ENCODE data around the gene GOLGA1.
A peak's percentile ranks its signal among the peaks of the same experiment; 100 is the strongest.

The GOLGA1 gene

DNA sequence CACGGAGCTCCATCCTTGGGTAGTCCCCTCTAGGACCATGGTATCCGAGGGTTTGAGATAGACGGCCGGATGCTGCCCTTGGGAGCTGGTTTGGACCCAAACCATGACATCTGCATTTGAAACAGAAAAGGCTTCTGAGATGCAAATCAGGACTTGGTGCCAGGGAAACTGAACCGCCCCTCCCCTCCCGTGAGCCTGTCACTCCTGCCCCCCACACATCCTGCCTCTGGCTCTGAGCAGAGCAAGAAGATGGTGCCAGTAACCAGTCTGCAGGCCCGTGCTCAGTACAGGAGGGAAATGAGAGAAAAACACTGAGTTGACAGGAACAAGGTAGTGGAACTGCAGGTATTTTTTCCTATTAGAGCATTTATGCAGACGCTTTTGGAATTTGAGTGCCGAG is 60.4 kb downstream of the GOLGA1 start:
- DNase-seq, result no peak

DNA sequence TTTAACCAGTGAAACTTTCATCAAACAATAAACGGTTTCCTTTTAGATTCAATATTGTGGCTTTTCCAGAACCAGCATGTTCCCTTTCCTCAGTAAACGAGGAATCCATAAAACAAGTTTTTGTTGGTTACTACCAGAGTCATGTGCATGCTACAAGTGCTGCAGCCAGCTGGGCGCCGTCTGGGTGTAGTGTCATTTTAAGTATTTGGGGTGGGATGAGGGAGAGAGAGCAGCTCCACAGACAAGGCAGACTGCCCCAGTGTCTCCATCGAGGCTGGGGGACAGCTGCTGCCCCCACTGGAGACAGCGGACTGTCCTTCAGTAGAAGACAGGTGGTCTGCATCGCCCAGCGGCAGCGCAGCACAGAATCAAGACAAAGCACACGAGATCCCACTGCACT is 61.7 kb downstream of the GOLGA1 start:
- DNase-seq, result no peak

DNA sequence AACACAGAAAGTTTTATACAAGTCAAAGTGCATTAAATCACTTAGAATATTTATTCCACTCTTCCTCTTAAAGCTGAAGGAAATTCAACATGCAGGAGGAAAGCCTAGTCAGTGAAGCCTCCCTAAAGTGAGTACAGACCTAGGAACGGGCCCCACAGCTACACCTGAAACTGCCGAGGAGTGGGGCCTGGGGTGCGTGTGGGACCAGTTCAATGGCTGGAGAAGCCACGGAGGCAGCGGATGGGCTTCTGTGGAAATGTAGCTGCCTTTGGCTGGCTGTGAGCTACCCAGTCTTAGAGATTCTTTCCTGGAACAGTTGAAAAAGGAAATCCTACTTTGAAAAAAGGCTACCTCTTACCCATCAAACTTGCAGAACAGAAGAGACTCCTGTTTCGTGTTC is 62.4 kb downstream of the GOLGA1 start:
- DNase-seq, result no peak

DNA sequence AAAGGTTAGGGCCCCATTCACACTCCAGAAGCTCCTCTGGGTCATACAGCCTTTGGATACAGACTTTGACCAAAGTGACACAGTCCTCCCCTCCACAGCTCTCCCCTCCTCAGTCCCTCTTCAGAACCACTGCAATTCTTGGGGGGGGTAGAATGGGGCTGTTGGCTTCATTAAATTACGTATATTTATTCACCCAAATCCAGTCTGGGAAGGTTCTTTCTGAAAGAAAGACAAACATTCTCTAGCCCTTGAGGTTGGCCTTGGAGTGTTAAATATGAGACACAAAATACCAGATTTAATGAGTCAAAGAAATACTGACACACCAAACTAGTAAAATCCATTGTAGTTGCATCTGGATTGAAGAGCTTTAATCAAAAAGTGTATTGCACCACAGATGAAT is 62.9 kb downstream of the GOLGA1 start:
- no peak for DNase-seq

DNA sequence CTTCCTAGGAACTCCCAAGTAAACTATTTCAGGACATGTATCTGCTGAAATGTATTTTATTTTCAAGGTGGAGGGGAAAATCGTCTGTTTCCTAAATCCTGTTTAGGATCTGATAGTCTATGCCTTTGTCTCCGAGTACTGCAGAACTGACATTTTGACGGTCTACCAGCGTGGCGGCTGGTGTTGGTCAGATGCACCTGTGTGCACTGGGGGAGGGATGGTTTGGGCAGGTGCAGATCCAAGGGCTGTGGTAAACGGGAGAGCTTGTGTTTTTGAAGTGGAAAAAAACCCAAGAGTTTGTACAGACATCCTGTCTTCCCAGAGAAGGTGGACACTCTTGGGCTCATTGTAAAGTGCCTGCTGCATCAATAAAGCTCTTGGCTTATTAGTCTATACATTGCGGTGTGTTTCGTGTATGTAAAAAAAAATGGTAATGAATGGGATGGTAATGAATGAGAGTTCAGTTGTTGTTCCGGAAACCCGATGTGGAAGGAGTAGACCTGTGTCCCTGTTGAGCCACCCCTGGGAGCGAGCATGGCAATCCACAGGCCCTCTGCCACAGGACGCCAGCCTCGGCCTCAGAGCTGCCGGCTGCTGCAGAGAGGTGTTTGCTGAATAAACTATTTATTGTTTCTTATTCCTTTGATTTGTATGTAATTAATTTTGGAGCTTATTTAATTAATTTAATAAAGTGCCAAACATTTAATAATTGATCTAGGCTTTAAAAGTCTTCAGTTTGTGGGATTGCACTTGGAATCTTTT is 63.7 kb downstream of the GOLGA1 start:
- no peak for DNase-seq

DNA sequence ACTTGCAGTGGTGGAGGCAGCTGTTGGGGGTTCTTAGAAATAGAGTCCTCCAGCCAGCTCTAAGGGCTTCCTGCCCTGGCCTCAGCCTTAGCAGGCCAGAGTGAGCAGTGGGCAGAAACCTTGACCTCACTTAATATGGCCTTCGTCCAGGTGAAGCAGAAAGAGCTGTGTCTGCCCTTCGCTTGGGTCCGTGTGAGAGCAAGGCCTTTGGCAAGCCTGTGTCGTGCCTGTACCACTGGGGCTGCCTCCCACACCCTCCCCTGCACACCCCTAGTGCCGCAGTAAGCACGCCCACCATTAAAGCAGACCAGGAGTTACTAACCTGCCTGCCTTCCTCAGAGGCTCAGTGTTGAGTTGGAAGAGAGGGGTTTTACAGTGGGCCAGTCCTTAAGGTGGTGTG is 65.4 kb downstream of the GOLGA1 start:
- no peak for DNase-seq

DNA sequence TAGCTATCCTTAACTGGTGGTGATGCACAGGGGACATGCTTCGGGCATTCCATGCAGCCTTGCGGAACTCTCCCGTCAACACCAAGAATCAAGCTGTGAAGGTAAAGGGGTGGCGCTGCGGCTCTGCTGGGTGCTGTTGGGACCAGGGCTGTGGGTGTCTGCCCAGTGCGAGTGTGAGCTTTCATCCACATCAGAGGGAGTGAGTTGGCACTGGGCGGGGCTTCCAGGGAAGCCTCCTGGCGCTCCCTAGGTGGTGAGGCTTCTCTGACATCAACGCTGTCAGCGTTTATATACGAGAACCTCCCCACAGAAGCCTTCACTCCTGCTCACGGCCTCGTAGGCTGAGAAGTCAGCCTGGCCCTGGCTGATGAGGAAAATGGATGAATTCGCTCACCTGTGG is 67.2 kb downstream of the GOLGA1 start:
- peak; percentile 18 for DNase-seq

DNA sequence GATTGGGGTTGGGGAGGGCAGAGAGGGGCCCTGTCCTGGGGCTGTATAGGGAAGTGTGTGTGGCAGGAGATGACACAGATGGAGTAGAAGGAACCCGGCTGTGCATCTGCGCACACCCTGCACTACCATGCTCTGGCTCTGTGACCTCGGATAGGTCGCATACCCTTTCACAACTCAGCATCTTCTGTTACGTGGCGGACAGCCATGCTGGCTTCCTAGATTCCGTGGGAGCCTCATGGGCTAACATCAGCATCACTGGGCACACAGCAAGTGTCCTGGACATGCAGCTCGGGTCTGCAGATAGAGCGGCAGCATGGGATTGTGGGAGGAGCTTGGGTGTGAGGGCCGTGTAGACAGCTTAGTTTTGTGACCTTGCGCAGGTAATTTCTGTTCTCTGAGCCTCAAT is 69.7 kb downstream of the GOLGA1 start:
- DNase-seq, result no peak

DNA sequence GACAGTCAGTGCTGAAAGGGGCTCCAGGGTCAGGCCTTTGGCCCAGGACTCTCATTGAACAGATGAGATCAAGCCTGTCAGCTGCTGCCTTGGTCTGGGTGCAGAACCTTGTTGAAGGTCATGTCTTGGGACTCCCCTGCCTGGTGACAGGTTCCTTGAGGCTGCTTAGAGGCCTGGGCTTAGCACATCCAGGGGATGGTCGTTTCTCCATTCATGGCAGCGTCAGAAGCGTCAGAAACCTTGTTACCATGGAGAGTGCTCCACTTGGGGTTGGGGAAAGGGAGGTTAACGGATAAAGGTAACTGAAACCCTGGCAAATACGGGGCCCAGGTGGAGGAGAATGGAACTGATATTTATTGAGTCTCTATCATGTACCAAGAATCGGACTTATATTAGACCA is 70.2 kb downstream of the GOLGA1 start:
- DNase-seq, result peak; percentile 20

DNA sequence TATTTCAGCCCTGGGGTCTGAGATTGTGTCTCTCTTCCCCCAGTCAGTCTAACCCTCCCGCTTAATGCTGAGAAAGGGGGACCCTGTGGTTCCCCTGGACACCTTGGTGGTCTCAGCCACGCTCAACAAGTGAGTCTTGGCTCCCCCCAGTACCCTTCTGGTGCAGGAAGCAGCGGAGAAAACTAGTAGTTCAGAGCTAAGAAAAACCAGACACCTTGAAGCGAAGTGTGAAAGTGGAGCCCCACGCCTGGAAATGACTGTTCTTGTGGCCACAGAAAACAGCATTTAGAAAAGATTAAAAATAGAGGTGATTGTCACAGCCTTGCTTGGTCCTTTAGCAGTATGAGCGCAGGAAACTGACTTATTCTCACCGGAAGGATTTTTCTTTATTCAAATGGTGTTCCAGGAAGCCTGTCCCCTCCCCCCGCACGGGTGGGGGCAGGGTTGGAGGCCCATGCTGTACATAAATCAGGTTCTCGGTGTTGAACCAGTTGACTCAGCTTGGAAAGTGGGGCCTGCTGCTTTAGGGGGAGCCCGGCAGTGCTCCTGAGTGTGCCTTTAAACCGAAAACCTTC is 70.8 kb downstream of the GOLGA1 start:
- peak; percentile 93 for DNase-seq

DNA sequence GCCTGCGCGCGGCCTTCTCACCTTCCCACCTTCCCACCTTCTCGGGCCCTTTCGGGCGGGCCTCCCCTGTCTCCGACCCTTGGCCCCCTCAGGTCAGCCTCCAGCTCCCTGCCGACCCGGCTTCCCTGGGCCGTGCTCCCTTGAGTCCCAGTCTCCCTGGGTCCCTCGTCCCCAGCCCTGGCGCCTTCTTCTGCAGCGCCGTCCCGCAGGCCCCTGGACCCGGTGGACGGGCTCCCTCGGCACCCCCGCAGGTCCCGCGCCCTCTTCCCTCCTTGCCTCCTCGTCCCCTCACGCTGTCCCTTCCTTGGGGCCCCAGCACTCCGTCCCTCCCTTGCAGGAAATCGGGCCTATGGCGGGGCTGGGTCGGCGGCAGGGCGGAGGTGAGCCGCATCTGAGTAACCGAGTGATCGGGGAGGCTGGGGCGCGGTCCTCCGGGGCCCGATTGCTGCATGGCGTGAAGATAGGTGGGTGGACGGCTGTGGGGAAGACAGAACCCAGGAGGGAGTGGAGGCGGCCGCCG is 71.4 kb downstream of the GOLGA1 start:
- DNase-seq, result peak; percentile 68

DNA sequence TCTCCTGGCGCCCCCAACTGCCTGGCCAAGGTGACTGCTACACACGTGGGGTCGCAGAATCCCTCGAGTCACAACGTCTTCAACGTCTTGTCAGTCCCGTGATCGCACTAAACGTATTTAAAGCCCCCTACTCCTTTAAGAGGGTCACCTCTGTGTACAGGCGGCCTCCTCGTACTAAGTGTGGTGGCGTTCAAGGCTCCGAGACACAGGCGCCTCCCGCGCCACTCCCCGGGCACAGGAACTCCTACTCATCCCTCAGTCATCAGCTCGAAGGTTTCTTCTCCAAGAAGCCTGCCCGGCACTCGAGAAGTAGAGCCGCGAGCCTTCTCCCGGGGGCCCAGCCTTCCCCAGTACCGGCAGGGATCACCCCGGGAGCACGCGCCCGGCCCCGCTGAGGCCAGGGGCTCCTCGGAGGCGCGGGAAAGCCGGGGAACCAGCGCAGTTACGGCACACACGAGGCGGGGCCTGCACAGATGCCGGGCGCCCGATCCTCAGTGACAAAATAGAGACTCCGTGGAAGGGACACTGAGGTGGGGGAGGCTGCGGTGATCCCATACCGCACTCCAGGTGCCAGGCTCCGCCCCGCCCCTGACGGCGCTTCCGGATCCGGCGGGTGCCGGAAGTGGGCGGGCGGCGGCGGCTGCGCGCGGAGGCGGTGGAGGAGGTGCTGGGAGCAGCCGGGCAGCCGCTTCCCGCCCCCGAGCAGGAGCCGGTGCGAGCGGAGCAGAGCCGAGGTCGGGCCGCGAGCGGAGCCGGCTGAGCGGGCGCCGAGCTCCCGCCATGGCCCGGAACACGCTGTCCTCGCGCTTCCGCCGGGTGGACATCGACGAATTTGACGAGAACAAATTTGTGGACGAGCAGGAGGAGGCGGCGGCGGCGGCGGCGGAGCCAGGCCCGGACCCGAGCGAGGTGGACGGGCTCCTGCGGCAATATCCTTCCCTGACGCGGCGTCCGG is 72.1 kb downstream of the GOLGA1 start:
- DNase-seq, result peak; percentile 93

DNA sequence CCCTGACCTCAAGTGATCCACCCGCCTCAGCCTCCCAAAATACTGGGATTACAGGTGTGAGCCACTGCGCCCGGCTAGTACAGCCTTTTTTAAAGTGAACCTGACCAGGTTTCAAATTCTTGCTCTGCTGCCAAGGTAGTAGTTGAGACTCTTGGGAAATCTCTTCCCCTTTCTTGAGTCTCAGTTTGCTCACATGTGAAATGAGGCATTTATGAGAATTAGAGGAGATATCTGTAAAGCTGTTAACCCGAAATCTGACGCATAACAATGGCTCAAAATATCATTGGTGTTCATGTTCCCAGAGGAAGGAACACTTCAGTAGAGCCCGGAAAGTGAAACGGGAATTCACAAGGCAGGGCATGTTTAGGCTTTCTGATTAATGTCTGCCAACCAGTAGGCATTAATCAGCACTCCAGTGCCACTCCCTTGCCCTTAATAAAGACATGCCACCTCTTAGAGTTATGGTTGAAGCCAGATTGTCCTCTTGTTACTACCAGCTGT is 77.5 kb downstream of the GOLGA1 start:
- no peak for DNase-seq

DNA sequence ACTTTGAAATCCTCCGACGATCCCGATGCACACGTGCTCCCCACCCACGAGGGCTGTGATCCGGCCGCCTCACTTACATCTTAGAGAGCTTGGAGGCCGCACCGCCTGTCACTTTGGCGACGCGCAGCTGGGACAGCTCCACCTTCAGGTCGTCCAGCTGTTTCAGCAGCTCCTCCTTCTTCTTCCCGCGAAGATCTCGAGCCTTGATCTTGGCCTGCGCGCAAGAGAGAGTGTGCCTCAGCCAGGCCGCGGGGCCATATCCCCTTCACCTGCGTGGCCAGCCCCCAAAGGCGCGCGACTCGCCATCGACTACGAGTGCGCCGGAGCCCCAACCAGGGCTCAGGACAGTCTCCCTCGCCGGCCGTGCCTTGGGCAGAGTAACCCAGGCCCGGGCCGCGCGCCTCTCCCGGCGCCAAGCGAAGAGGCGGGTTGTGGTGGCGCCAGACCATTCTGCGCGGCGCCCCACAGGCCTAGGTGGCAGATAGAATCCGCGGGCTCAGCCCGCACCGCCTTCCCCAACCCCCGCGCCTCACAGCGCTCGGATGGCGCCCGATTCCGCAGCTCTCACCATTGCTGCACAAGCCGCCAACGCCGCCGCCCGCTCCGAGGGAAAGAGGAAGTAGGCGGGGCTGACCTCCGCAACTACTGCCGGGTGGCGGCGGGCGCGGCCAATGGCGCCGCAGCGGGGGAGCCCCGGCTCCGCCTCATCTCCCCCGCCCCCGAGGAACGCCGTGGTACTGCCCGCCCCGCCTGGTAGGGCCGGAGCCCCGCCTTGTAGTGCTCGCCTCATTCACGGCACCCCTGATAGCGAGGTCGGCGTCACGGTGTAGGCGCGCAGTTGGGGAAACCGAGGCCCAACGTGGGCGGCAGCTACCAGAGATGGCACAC is 79.3 kb downstream of the GOLGA1 start, which contains the start of the genes ARPC5L and RPL35:
TSS of gene ARPC5L (plus strand) at position 789 of the 888 bp plus-strand sequence. CDS start 7,161 bp downstream, outside the sequence.
TSS of gene RPL35 (minus strand) at position 616 of the 888 bp plus-strand sequence. CDS start at position 571, 45 bp downstream.
- peak; percentile 96 for DNase-seq

DNA sequence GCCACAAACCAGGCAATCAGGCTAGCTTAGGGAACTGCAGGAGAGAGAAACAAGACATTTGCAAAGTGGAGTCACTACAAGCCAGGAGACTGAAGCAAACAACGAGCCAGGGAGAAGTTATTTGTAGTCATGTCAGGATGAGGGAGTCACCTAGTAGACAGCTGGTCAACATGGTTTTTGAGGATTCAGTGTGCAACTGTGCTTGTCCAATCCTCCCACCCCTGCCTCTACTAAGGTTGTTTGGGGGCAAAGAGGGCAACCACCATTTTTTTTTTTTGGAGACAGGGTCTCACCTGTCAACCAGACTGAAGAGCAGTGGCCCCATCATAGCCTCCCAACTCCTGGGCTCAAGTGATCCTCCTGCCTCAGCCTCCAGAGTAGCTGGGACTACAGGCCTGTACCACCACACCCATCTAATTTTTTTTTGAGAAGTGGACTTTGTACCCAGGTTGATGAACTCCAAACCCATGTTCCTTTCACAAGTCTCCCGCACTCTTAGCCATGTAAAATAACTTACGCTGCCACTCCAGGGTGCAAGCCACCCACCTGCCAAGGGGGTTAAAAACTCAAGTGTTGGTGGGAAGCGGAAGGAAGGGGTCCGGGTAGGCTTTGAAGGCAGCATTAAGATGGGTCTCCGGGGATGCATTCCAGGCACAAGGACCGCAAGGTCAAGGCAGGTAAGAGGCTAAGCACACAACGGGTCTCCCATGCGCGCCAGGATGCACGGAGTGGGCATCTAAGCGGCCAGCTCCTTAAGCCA is 80.1 kb downstream of the GOLGA1 start:
- DNase-seq, result no peak

DNA sequence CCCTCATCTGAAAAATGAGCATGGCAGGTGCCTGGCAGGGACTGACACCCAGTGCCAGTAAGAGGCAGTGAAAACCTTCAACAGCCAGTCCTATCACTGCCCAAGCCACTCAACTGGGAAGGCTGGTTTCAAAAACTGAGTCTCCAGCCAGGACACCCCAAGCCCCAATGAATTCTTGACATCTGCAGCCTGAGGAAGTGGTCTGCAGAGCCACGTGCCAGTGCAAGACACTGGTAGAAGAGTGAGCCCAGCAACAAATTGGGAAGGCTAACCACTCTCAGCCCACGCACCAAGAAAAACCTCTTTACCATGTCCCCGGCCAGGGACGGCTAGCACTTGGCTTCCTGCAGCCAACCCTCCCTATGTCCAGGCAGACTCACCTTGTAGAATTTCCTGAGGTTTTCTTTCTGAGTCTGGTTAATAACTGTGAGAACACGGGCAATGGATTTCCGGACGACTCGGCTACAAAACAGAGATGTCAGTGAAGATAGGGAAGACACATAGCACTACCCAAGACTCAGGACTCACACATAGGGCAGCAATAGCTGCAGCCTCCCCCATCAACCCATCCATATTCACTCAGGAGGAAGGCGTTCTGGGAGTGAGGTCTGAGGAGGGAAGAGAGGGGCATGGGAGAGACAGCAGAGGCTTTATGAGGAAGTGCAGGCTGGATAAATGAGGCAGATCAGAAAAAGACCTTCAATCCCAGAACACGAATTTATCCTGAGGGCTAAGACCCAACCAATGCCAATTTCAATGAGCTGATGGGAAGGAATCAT is 80.9 kb downstream of the GOLGA1 start:
- no peak for DNase-seq

DNA sequence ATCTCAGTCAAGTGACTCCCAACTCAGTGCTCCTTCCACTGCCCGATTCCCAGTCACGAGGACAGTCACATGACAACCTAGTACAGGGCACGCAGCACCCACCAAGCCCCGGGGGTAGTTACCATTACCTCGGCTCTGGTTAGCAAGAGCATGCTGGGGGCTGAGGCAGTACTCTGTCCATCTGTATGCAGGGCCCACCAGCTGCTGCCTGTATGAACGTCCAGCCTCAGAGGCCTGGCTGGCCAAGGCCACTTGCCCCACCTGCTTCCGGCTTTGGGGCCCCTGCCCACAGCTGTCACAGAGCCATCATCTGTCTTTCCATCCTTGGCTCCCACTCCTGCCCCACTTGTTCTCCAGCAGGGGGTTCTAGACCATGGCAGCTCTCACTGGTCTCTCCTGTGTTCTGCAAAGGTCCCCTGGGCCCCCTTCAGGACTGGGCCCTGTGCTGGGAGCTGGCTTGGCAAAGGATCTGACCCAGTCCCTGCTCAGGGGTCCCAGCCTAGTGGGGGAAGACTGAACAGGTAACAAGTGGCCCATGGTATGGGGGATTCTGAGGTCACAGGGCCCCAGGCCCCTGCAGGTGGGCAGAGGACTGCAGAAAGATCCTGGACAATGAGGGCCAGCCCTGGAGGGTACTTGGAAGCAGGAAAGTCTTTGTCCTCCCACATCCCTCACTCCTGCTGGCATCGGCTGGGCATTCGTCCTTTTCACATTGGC is 82.4 kb downstream of the GOLGA1 start:
- no peak for DNase-seq

DNA sequence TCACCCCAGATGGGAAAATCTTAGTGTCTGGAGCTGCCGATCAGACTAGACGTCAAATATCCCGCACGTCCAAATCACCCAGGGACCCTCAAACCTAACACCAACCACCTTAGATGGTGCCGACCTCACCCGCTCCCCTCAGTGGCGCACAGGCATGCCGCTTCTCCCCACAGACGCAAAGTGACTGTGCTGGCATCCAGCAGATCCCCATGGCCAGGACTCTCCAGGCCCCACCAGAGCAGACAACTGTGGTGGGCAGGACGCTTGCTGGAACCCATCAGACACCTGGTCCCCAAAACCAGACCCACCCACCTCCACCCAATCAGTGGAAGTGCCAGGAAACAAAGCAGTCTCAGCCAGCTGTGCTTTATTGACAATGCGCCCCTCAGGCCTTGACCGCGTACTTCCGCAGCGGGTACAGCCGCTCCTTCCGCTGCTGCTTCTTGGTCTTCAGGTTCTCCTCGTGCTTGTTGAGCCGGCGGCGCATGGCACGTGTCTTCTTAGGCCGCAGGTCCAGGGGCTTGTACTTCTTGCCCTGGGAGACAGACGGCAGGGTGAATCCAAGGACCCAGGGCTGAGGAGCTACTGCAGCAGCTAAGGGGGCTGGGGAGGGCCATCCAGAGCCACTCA is 83.2 kb downstream of the GOLGA1 start:
- DNase-seq, result no peak
